Keratinocyte (primary cell): ENCODE measurements around the gene CLCN5. TPM values are rescaled to one million over a fixed set of nuclear protein-coding genes. Genes with fewer than 3 reads are reported as not detected.

Source experiments
- DNase-seq: peaks from one replicate; pipeline ENCODE4 v3.0.0-alpha.2; 2011; ENCODE audit warnings: low read depth, missing footprints, low spot score
- FAIRE-seq: peaks from 2 replicates; lab custom pipeline; 2011; peaks lifted over from hg19 to GRCh38; lab: Jason Lieb, UNC
- H2AFZ ChIP-seq: 2 replicates; pipeline ENCODE4 v1.6.0; 2012; ENCODE audit warnings: low read length, control low read depth, inconsistent platforms; ENCODE audit not compliant: control insufficient read depth
- H3K27ac ChIP-seq: 2 replicates; pipeline ENCODE4 v1.5.1; 2011; ENCODE audit warnings: low read length; ENCODE audit not compliant: control insufficient read depth, insufficient read depth
- H3K27me3 ChIP-seq: 3 replicates; pipeline ENCODE4 v1.6.0; 2011; ENCODE audit warnings: low read length; ENCODE audit not compliant: control insufficient read depth, insufficient read depth; ENCODE audit errors: extremely low read depth
- H3K36me3 ChIP-seq, 2 experiments: 2 replicates in 1 of 2; 3 replicates in 1 of 2; pipeline ENCODE4 v1.5.1; 2011; ENCODE audit warnings: low read length in 2 of 2, mild to moderate bottlenecking in 1 of 2; ENCODE audit not compliant: control insufficient read depth in 2 of 2, insufficient read depth in 2 of 2; ENCODE audit errors: extremely low read depth in 1 of 2
- H3K4me1 ChIP-seq: 3 replicates; pipeline ENCODE4 v1.5.1; 2011; ENCODE audit warnings: low read length; ENCODE audit not compliant: control insufficient read depth, insufficient read depth; ENCODE audit errors: extremely low read depth
- H3K4me2 ChIP-seq: 3 replicates; pipeline ENCODE4 v1.6.0; 2011; ENCODE audit warnings: low read depth, low read length; ENCODE audit not compliant: control insufficient read depth, insufficient read depth; ENCODE audit errors: extremely low read depth
- H3K4me3 ChIP-seq, 3 experiments: fragments of 200-600 bp in 1 of 3; sonication (generic) in 1 of 3; 2 replicates in 2 of 3; 3 replicates in 1 of 3; pipeline ENCODE4 v1.5.1; 2011 to 2016; ENCODE audit warnings: low read length in 3 of 3, mild to moderate bottlenecking in 3 of 3, control low read depth in 2 of 3, inconsistent platforms in 1 of 3, low read depth in 1 of 3, mixed read lengths in 1 of 3, mixed run types in 1 of 3, moderate library complexity in 1 of 3; ENCODE audit not compliant: control insufficient read depth in 2 of 3, insufficient read depth in 2 of 3; ENCODE audit errors: extremely low read depth in 1 of 3
- H3K79me2 ChIP-seq: 2 replicates; pipeline ENCODE4 v1.6.0; 2012; ENCODE audit warnings: low read length; ENCODE audit not compliant: control insufficient read depth, insufficient read depth
- H3K9ac ChIP-seq: 3 replicates; pipeline ENCODE4 v1.6.0; 2011; ENCODE audit warnings: low read length; ENCODE audit not compliant: control insufficient read depth, insufficient read depth; ENCODE audit errors: extremely low read depth
- H3K9me1 ChIP-seq: 3 replicates; pipeline ENCODE4 v1.6.0; 2011; ENCODE audit warnings: low read length; ENCODE audit not compliant: control insufficient read depth, insufficient read depth; ENCODE audit errors: extremely low read depth
- H3K9me3 ChIP-seq: 2 replicates; pipeline ENCODE4 v1.5.1; 2012; ENCODE audit warnings: low read depth, low read length; ENCODE audit not compliant: control insufficient read depth
- H4K20me1 ChIP-seq: 3 replicates; pipeline ENCODE4 v1.6.0; 2011; ENCODE audit warnings: low read length; ENCODE audit not compliant: control insufficient read depth, insufficient read depth; ENCODE audit errors: extremely low read depth
- CTCF ChIP-seq, 3 experiments: IDR thresholded peaks in 1 of 3; conservative IDR thresholded peaks in 1 of 3; optimal IDR thresholded peaks in 1 of 3; 2 replicates in 2 of 3; 3 replicates in 1 of 3; pipeline versions ENCODE3 to v1.5.1; 2011; ENCODE audit warnings: low read length in 3 of 3, mild to moderate bottlenecking in 3 of 3, moderate library complexity in 2 of 3, control low read depth in 1 of 3, inconsistent platforms in 1 of 3; ENCODE audit not compliant: insufficient read depth in 2 of 3; ENCODE audit errors: extremely low read depth in 1 of 3
- EZH2 ChIP-seq: IDR thresholded peaks from one replicate; pipeline ENCODE4 v1.6.1; 2012; ENCODE audit warnings: inconsistent platforms, mild to moderate bottlenecking, low read length, moderate library complexity
- dilution Hi-C: fragments of 300-500 bp; cut with MboI; formaldehyde crosslinking; loops from one replicate; pipeline ENCODE4 v1.7.0; 2020; ENCODE audit warnings: low sequenced_read_pairs; ENCODE audit not compliant: extremely low pct_ligation_motif_present
- polyA plus RNA-seq, 5 experiments: library from polyadenylated mRNA; depleted of rRNA in 3 of 5; stranded (reverse) in 3 of 5; stranded (forward) in 1 of 5; unstranded in 1 of 5; fragments of >200 nt; gene quantifications; 1 replicate in 1 of 5; 2 replicates in 3 of 5; 3 replicates in 1 of 5; pipeline versions ENCODE4 v1.2.1 to v1.2.3, GENCODE V29; 2011 to 2012; ENCODE audit warnings: missing spikeins in 2 of 5, low read depth in 1 of 5, low replicate concordance in 1 of 5

The CLCN5 gene
- polyA plus RNA-seq, 1 donor (not counting 4 experiments of a cell fraction or from before 2014, with no cell fraction given), result 3.9 TPM

- no peak for FAIRE-seq
- DNase-seq, result no peak
- no peaks in the 10 kb centered on the region for H3K9me1 ChIP-seq
- no peak overlapping the region for H3K4me3 ChIP-seq
- no peaks in the 10 kb centered on the region for H4K20me1 ChIP-seq
- no peaks in the 10 kb centered on the region for H3K36me3 ChIP-seq
- no peak overlapping the region for H3K9ac ChIP-seq
- no peak overlapping the region for H3K4me2 ChIP-seq
- no peaks in the 10 kb centered on the region for H3K4me1 ChIP-seq
- H3K9me3 ChIP-seq, result no peaks in the 10 kb centered on the region
- no peak overlapping the region for H2AFZ ChIP-seq
- H3K27ac ChIP-seq, result no peak overlapping the region
- no peaks in the 10 kb centered on the region for H3K79me2 ChIP-seq
- H3K27me3 ChIP-seq, result no peaks in the 10 kb centered on the region
- dilution Hi-C loops, result no loop called here
- TF ChIP-seq CTCF (optimal IDR thresholded peaks at IDR 0.05 in 1 of 3, IDR thresholded peaks at IDR 0.05 in 1 of 3, conservative IDR thresholded peaks at IDR 0.05 in 1 of 3; ENCODE audit: extremely low read depth in 1 of 3, insufficient read depth in 2 of 3, low read length in 3 of 3) (no peak), EZH2 (no peak)
These were observed 50.0 kb downstream of the CLCN5 start for GRCh38 chrX:49972328-49972860.

GRCh38 chrX:49976682-49977197, 54.3 kb downstream of the CLCN5 start:
- Histone ChIP-seq H3K4me2 (no peak overlapping the region), H3K27me3 (no peaks in the 10 kb centered on the region), H2AFZ (no peak overlapping the region), H3K4me3 (no peak overlapping the region), H3K9ac (no peak overlapping the region), H3K9me1 (no peaks in the 10 kb centered on the region), H3K4me1 (no peaks in the 10 kb centered on the region), H3K36me3 (no peaks in the 10 kb centered on the region), H3K79me2 (no peaks in the 10 kb centered on the region), H3K9me3 (no peaks in the 10 kb centered on the region), H4K20me1 (no peaks in the 10 kb centered on the region), H3K27ac (no peak overlapping the region)
- DNase-seq (no peak), FAIRE-seq (no peak)
- dilution Hi-C loops, result no loop called here
- TF ChIP-seq CTCF (optimal IDR thresholded peaks at IDR 0.05 in 1 of 3, IDR thresholded peaks at IDR 0.05 in 1 of 3, conservative IDR thresholded peaks at IDR 0.05 in 1 of 3; ENCODE audit: extremely low read depth in 1 of 3, insufficient read depth in 2 of 3, low read length in 3 of 3) (no peak), EZH2 (no peak)
